ENCODE results near the gene TXNRD1. TPM values are rescaled to one million over a fixed set of nuclear protein-coding genes. Genes with fewer than 3 reads are reported as not detected.

The TXNRD1 gene
- total RNA-seq, 1 experiment from 2014 or later, result 69.4 TPM

DNA sequence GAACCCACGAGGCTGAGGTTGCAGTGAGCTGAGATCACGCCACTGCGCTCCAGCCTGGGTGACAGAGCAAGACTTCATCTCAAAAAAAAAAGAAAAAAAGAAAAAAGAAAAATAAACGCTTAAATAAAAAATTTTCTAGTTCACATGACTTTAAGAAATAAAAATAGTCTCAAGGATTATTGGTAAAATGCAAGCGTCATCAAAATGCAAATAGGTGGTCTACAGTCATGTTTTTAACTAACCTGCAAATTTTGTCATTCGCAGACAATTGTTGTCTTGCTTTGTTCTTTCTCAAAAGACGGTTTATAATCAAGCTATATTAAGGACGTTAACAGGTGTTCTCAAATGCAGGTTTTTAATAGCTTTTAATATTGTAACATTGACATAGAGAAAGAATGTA lies 22.4 kb downstream of the TXNRD1 start:
- H3K79me2 ChIP-seq (ENCODE audit: low read length), result no peaks in the 10 kb centered on the region
- peaks cover 15% of the 10 kb centered on the region for H3K9me3 ChIP-seq (ENCODE audit: low read length)
- no peak overlapping the region for H3K4me3 ChIP-seq (ENCODE audit: low read length)
- DNase-seq, result no peak
- no peaks in the 10 kb centered on the region for H4K20me1 ChIP-seq (ENCODE audit: insufficient read depth, low read depth, low read length)
- H3K4me1 ChIP-seq (ENCODE audit: low read length), result no peaks in the 10 kb centered on the region
- no peak overlapping the region for H3K4me2 ChIP-seq (ENCODE audit: low read depth, low read length, poor library complexity, severe bottlenecking)
- H3K27me3 ChIP-seq (ENCODE audit: low read length), result no peaks in the 10 kb centered on the region; the same call in 1 of the 2 replicates
- no peaks in the 10 kb centered on the region for H3K9me2 ChIP-seq (replicated peaks; ENCODE audit: insufficient read depth, low read length)
- H3K9ac ChIP-seq (ENCODE audit: low read length), result no peak overlapping the region
- no peaks in the 10 kb centered on the region for H3K36me3 ChIP-seq (ENCODE audit: insufficient read depth, low read length)
- H3K27ac ChIP-seq (ENCODE audit: low read length), result no peak overlapping the region
- H2AFZ ChIP-seq (ENCODE audit: low read length), result no peak overlapping the region

- Histone ChIP-seq H3K4me3 (ENCODE audit: low read length) (no peak overlapping the region), H3K4me2 (ENCODE audit: low read depth, low read length, poor library complexity, severe bottlenecking) (no peak overlapping the region), H3K79me2 (ENCODE audit: low read length) (no peaks in the 10 kb centered on the region), H3K9me2 (replicated peaks; ENCODE audit: insufficient read depth, low read length) (no peaks in the 10 kb centered on the region), H3K9me3 (ENCODE audit: low read length) (no peaks in the 10 kb centered on the region), H3K27me3 (ENCODE audit: low read length) (no peaks in the 10 kb centered on the region), H3K4me1 (ENCODE audit: low read length) (no peaks in the 10 kb centered on the region), H3K27ac (ENCODE audit: low read length) (no peak overlapping the region), H4K20me1 (ENCODE audit: insufficient read depth, low read depth, low read length) (no peaks in the 10 kb centered on the region), H2AFZ (ENCODE audit: low read length) (no peak overlapping the region), H3K9ac (ENCODE audit: low read length) (no peak overlapping the region), H3K36me3 (ENCODE audit: insufficient read depth, low read length) (no peaks in the 10 kb centered on the region)
- no peak for DNase-seq
These were observed 27.1 kb downstream of the TXNRD1 start for GRCh38 chr12:104242546-104243206.

DNA sequence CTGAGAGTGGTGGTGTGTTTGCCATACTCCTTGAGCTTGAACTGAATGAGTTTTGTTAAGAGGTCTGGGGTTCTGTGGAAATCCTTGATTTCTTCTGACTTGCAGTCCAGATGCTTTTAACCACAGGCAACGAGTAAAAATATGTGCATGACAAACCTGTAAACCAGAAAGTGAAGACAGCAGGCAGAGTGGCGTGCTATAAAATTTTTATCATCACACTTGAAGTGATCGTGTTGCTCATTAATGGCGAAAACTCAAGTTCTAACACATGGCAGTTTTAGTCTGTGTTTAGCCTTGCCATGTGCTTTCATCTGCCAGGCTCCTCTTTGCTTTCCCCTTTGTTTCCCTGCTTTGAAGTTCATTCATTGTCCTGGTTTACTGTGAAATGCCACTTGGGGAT lies 28.0 kb downstream of the TXNRD1 start:
- no peak overlapping the region for H2AFZ ChIP-seq (ENCODE audit: low read length)
- no peak for DNase-seq
- H3K4me3 ChIP-seq (ENCODE audit: low read length), result no peak overlapping the region
- no peaks in the 10 kb centered on the region for H3K36me3 ChIP-seq (ENCODE audit: insufficient read depth, low read length)
- no peaks in the 10 kb centered on the region for H3K27me3 ChIP-seq (ENCODE audit: low read length)
- no peaks in the 10 kb centered on the region for H4K20me1 ChIP-seq (ENCODE audit: insufficient read depth, low read depth, low read length)
- no peaks in the 10 kb centered on the region for H3K4me1 ChIP-seq (ENCODE audit: low read length)
- H3K27ac ChIP-seq (ENCODE audit: low read length), result no peak overlapping the region
- H3K79me2 ChIP-seq (ENCODE audit: low read length), result no peaks in the 10 kb centered on the region
- H3K9me3 ChIP-seq (ENCODE audit: low read length), result no peaks in the 10 kb centered on the region
- no peak overlapping the region for H3K9ac ChIP-seq (ENCODE audit: low read length)
- no peak overlapping the region for H3K4me2 ChIP-seq (ENCODE audit: low read depth, low read length, poor library complexity, severe bottlenecking)
- no peaks in the 10 kb centered on the region for H3K9me2 ChIP-seq (replicated peaks; ENCODE audit: insufficient read depth, low read length)

DNA sequence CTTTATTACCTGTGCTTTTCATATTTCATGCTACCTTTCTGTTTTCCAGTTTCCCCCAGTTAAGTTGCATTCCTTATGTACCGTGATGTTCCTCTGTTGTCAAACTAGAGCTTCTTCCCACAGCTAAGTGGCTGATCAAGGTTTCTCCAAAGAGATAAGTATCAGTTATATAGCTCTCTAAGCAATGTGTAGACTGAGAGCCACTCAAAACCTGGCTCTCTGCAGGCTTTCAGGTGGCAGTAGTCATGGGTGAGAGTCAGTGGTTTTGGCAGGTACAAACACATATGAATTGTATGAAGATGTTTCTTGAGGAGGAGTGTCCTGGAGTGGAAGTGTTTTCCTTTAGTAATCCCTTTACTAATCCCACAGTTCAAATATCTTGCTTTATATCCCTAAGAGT lies 28.4 kb downstream of the TXNRD1 start:
- Histone ChIP-seq H3K27ac (ENCODE audit: low read length) (no peak overlapping the region), H4K20me1 (ENCODE audit: insufficient read depth, low read depth, low read length) (no peaks in the 10 kb centered on the region), H3K4me3 (ENCODE audit: low read length) (no peak overlapping the region), H3K9ac (ENCODE audit: low read length) (no peak overlapping the region), H3K36me3 (ENCODE audit: insufficient read depth, low read length) (no peaks in the 10 kb centered on the region), H3K9me2 (replicated peaks; ENCODE audit: insufficient read depth, low read length) (no peaks in the 10 kb centered on the region), H3K27me3 (ENCODE audit: low read length) (no peaks in the 10 kb centered on the region), H3K4me2 (ENCODE audit: low read depth, low read length, poor library complexity, severe bottlenecking) (no peak overlapping the region), H3K4me1 (ENCODE audit: low read length) (no peaks in the 10 kb centered on the region), H3K79me2 (ENCODE audit: low read length) (no peaks in the 10 kb centered on the region), H2AFZ (ENCODE audit: low read length) (no peak overlapping the region; the same call in 1 of the 2 replicates), H3K9me3 (ENCODE audit: low read length) (no peaks in the 10 kb centered on the region)
- no peak for DNase-seq

GRCh38 chr12:104247698-104248097 lies 32.1 kb downstream of the TXNRD1 start:
- Histone ChIP-seq H3K79me2 (ENCODE audit: low read length) (no peaks in the 10 kb centered on the region), H4K20me1 (ENCODE audit: insufficient read depth, low read depth, low read length) (no peaks in the 10 kb centered on the region), H3K4me1 (ENCODE audit: low read length) (peaks cover 3% of the 10 kb centered on the region), H3K9me3 (ENCODE audit: low read length) (no peaks in the 10 kb centered on the region), H3K27me3 (ENCODE audit: low read length) (no peaks in the 10 kb centered on the region), H3K4me2 (ENCODE audit: low read depth, low read length, poor library complexity, severe bottlenecking) (no peak overlapping the region), H3K9ac (ENCODE audit: low read length) (no peak overlapping the region), H2AFZ (ENCODE audit: low read length) (no peak overlapping the region), H3K4me3 (ENCODE audit: low read length) (no peak overlapping the region), H3K27ac (ENCODE audit: low read length) (no peak overlapping the region), H3K36me3 (ENCODE audit: insufficient read depth, low read length) (no peaks in the 10 kb centered on the region), H3K9me2 (replicated peaks; ENCODE audit: insufficient read depth, low read length) (no peaks in the 10 kb centered on the region)
- no peak for DNase-seq

DNA sequence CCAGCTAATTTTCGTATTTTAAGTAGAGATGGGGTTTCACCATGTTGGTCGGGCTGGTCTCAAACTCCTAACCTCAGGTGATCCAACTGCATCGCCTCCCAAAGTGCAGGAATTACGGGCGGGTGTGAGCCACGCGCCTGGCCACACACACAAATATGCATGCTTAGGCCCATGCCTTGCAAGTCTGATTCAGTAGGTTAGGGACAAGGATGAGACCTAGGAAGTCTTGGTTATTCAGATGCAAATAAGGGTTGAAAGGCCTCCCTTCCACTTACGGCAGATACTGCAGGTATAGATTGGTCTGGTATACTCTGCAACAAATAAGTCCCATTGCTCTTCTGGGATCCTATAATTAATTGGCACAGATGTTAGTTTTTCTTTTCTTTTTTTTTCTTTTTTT lies 32.9 kb downstream of the TXNRD1 start:
- H4K20me1 ChIP-seq (ENCODE audit: insufficient read depth, low read depth, low read length), result no peaks in the 10 kb centered on the region
- no peaks in the 10 kb centered on the region for H3K79me2 ChIP-seq (ENCODE audit: low read length)
- H3K4me1 ChIP-seq (ENCODE audit: low read length), result peaks cover 8% of the 10 kb centered on the region
- no peaks in the 10 kb centered on the region for H3K27me3 ChIP-seq (ENCODE audit: low read length)
- no peaks in the 10 kb centered on the region for H3K9me3 ChIP-seq (ENCODE audit: low read length)
- no peak for DNase-seq
- H3K4me3 ChIP-seq (ENCODE audit: low read length), result no peak overlapping the region
- no peak overlapping the region for H3K27ac ChIP-seq (ENCODE audit: low read length)
- H3K4me2 ChIP-seq (ENCODE audit: low read depth, low read length, poor library complexity, severe bottlenecking), result no peak overlapping the region
- H3K9me2 ChIP-seq (replicated peaks; ENCODE audit: insufficient read depth, low read length), result no peaks in the 10 kb centered on the region
- no peaks in the 10 kb centered on the region for H3K36me3 ChIP-seq (ENCODE audit: insufficient read depth, low read length)
- H2AFZ ChIP-seq (ENCODE audit: low read length), result no peak overlapping the region
- no peak overlapping the region for H3K9ac ChIP-seq (ENCODE audit: low read length)

DNA sequence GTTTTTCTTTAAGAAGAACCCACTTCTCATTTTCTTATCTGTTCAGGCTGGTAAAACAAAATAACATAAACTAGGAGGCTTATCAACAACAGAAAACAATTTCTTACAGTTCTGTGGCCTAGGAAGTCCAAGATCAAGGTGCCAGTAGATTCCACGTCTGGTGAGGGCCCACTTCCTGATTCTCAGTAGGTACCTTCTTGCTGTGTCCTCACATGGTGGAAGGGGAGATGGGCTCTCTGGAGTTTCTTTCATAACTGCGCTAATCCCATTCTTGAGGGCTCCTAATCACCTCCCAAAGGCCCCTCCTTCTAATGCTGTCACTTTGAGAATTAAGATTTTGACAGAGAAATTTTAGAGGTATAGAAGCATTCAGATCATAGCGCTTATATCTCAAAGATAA lies 33.4 kb downstream of the TXNRD1 start:
- Histone ChIP-seq H3K27ac (ENCODE audit: low read length) (no peak overlapping the region), H3K4me2 (ENCODE audit: low read depth, low read length, poor library complexity, severe bottlenecking) (no peak overlapping the region), H3K36me3 (ENCODE audit: insufficient read depth, low read length) (no peaks in the 10 kb centered on the region), H3K9me3 (ENCODE audit: low read length) (no peaks in the 10 kb centered on the region), H2AFZ (ENCODE audit: low read length) (no peak overlapping the region), H3K9ac (ENCODE audit: low read length) (no peak overlapping the region), H4K20me1 (ENCODE audit: insufficient read depth, low read depth, low read length) (no peaks in the 10 kb centered on the region), H3K4me3 (ENCODE audit: low read length) (no peak overlapping the region), H3K4me1 (ENCODE audit: low read length) (peaks cover 13% of the 10 kb centered on the region), H3K27me3 (ENCODE audit: low read length) (no peaks in the 10 kb centered on the region), H3K9me2 (replicated peaks; ENCODE audit: insufficient read depth, low read length) (no peaks in the 10 kb centered on the region), H3K79me2 (ENCODE audit: low read length) (no peaks in the 10 kb centered on the region)
- no peak for DNase-seq

GRCh38 chr12:104249898-104250297 lies 34.3 kb downstream of the TXNRD1 start:
- DNase-seq, result no peak
- Histone ChIP-seq H2AFZ (ENCODE audit: low read length) (no peak overlapping the region), H3K4me2 (ENCODE audit: low read depth, low read length, poor library complexity, severe bottlenecking) (no peak overlapping the region), H3K9me3 (ENCODE audit: low read length) (no peaks in the 10 kb centered on the region), H3K36me3 (ENCODE audit: insufficient read depth, low read length) (no peaks in the 10 kb centered on the region), H3K27me3 (ENCODE audit: low read length) (no peaks in the 10 kb centered on the region), H3K4me1 (ENCODE audit: low read length) (peaks cover 13% of the 10 kb centered on the region), H4K20me1 (ENCODE audit: insufficient read depth, low read depth, low read length) (no peaks in the 10 kb centered on the region), H3K4me3 (ENCODE audit: low read length) (no peak overlapping the region), H3K27ac (ENCODE audit: low read length) (no peak overlapping the region), H3K9me2 (replicated peaks; ENCODE audit: insufficient read depth, low read length) (no peaks in the 10 kb centered on the region), H3K9ac (ENCODE audit: low read length) (no peak overlapping the region), H3K79me2 (ENCODE audit: low read length) (no peaks in the 10 kb centered on the region)

Measured in Karpas-422 (cell line).